Heart left ventricle (tissue), 13 donors: Measurements from ENCODE around the gene CES2.

ENCODE experiments used
- POLR2A ChIP-seq, 2 donors: fragments of 450-650 bp; IDR thresholded peaks; one replicate each; pipeline ENCODE4 v1.6.1; 2017; ENCODE audit warnings: antibody characterized with exemption in 2 of 2, mild to moderate bottlenecking in 2 of 2, moderate library complexity in 2 of 2
- TF ChIP-seq, protein P1 (sequence below), 12 donors: fragments of 200-600 bp; sonication (generic) in 4 of 12; IDR thresholded peaks; one replicate each; pipeline versions ENCODE4 v1.5.0 to v1.8.0; 2018 to 2022; ENCODE audit warnings: antibody characterized with exemption in 12 of 12, mild to moderate bottlenecking in 5 of 12
- donor health status: ischemic (EF 13 %, LVEDD 7.1; RV severe dilation, severe dysfunction).
- donor health status: DM: no; HTN: yes; CAD: no.
- donor health status: DM: no; HTN: no; CAD: no.
- donor health status: ischemic (EF 25% LVEDD 6.9; RV normal size, moderate dysfunction).
- donor health status: ischemic (EF 25% LVEDD 5.7; RV mildly dilated, moderate dysfunction).
- donor health status: ischemic (EF 35%, LVEDD 5.7; RV mildly dilated, moderate dysfunction).
- donor health status: nonischemic (EF 11% LVEDD 7.7; RV severe dilation, severe dysfunction).
- donor health status: DM: yes; HTN: yes; CAD: no.
- donor health status: PGD.
- donor health status: ischemic (EF 29% LVEDD 5.4; RV normal size, mild dysfunction).
- donor health status: nonischemic (EF 23%, LVEDD 6.1; RV moderate dilation, normal function).

DNA sequence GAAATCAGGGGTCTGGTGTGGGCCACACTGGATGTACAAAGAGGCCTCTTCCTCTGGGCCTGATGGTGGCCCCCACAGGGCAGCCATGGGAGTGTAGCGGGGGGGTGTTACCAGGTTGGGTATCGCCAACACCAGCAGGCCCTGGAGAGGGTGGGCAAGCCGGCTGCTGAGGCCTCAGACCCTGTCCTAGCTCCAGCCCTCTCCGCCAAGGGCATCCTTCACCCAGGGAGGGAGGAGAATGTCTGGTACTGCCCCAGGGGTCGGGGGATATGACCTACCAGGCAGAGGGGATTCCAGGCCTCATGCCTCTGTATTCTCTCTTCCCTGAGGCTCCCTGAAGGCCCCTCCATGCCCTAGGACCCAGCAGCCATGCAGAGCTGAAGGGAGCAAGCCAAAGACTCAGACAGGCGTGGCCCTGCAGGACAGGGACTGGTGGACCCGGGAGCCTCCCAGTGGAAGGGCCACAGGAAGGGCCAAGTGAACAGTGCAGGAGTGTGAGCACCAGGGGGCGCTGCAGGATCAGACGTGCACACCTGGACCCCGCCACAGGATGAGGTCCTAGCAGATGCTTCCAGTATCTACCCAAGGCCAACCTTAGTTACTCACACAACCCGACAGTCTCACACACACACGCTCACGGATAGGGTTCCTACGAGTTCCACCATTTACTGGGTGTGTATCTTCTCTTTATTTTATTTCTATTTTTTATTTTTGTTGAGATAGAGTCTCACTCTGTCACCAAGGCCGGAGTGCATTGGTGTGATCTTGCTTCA lies 42.2 kb downstream of the CES2 start:
- TF ChIP-seq, protein P1, sequence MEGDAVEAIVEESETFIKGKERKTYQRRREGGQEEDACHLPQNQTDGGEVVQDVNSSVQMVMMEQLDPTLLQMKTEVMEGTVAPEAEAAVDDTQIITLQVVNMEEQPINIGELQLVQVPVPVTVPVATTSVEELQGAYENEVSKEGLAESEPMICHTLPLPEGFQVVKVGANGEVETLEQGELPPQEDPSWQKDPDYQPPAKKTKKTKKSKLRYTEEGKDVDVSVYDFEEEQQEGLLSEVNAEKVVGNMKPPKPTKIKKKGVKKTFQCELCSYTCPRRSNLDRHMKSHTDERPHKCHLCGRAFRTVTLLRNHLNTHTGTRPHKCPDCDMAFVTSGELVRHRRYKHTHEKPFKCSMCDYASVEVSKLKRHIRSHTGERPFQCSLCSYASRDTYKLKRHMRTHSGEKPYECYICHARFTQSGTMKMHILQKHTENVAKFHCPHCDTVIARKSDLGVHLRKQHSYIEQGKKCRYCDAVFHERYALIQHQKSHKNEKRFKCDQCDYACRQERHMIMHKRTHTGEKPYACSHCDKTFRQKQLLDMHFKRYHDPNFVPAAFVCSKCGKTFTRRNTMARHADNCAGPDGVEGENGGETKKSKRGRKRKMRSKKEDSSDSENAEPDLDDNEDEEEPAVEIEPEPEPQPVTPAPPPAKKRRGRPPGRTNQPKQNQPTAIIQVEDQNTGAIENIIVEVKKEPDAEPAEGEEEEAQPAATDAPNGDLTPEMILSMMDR (IDR thresholded peaks at IDR 0.05): peak; percentile 92 to 98 (median 95)
- TF ChIP-seq POLR2A (IDR thresholded peaks at IDR 0.05): no peak
